GM12878 (cell line): ENCODE measurements around the gene KLRG1. TPM values are rescaled to one million over a fixed set of nuclear protein-coding genes. Genes with fewer than 3 reads are reported as not detected.

ENCODE experiments used
- ATAC-seq: fragments of 200-7000 bp; cut with Tn5 transposase; 3 replicates; pipeline ENCODE4 v1.9.1; 2020; ENCODE audit warnings: mild to moderate bottlenecking, moderate library complexity
- BruUV-seq: library from RNA; stranded (reverse); fragments of 400-500 nt; replicated peaks from 2 replicates; lab custom pipeline; 2021; lab: Mats Ljungman, UMichigan
- CTCF ChIA-PET: fragments of 300-600 bp; sonication (Branson Sonifier 250); formaldehyde crosslinking; extraction: SDS; loops from one replicate; lab custom pipeline; 2021; ENCODE audit warnings: inconsistent platforms; lab: Yijun Ruan, JAX
- POLR2A ChIA-PET: fragments of 350-600 bp; formaldehyde crosslinking; extraction: SDS; loops from one replicate; lab custom pipeline; 2021; ENCODE audit warnings: inconsistent platforms; lab: Charles Lee
- RAD21 ChIA-PET: fragments of 300-600 bp; sonication (Branson Sonifier 250); formaldehyde crosslinking; loops from one replicate; lab custom pipeline; 2023; ENCODE audit warnings: antibody characterized with exemption; ENCODE audit not compliant: unreplicated experiment; lab: Charles Lee
- SMC1A ChIA-PET: fragments of 300-600 bp; sonication (Branson Sonifier 250); formaldehyde crosslinking; loops from one replicate; lab custom pipeline; 2023; ENCODE audit not compliant: unreplicated experiment, uncharacterized antibody; lab: Charles Lee
- DNase-seq: peaks from one replicate; pipeline ENCODE4 v3.0.0-alpha.2; 2011; ENCODE audit warnings: low read depth, low spot score
- FAIRE-seq: peaks from 3 replicates; lab custom pipeline; 2011; peaks lifted over from hg19 to GRCh38; lab: Jason Lieb, UNC
- H2AFZ ChIP-seq: 2 replicates; pipeline ENCODE4 v1.6.0; 2011; ENCODE audit warnings: low read depth, low read length, control low read depth; ENCODE audit not compliant: control insufficient read depth
- H3K27ac ChIP-seq: 2 replicates; pipeline ENCODE4 v1.5.1; 2011; ENCODE audit warnings: control low read depth; ENCODE audit not compliant: control insufficient read depth, insufficient read depth
- H3K27me3 ChIP-seq, 2 experiments: replicated peaks in 1 of 2; 2 replicates each; pipeline versions ENCODE4 v1.6.0 to v1.6.1; 2011; ENCODE audit warnings: low read length in 1 of 2; ENCODE audit not compliant: control insufficient read depth in 2 of 2, insufficient read depth in 2 of 2
- H3K36me3 ChIP-seq, 2 experiments: 2 replicates each; pipeline ENCODE4 v1.5.1; 2011; ENCODE audit warnings: low read length in 1 of 2; ENCODE audit not compliant: control insufficient read depth in 2 of 2, insufficient read depth in 2 of 2
- H3K4me1 ChIP-seq: 2 replicates; pipeline ENCODE4 v1.6.1; 2011; ENCODE audit warnings: mild to moderate bottlenecking, low read length, moderate library complexity, mixed read lengths; ENCODE audit not compliant: control insufficient read depth, insufficient read depth
- H3K4me2 ChIP-seq: 2 replicates; pipeline ENCODE4 v1.6.0; 2011; ENCODE audit warnings: control low read depth; ENCODE audit not compliant: control insufficient read depth, insufficient read depth
- H3K4me3 ChIP-seq: fragments of 200-600 bp; sonication (generic); 2 replicates; pipeline ENCODE4 v1.5.1; 2016
- H3K79me2 ChIP-seq: 2 replicates; pipeline ENCODE4 v1.6.0; 2011; ENCODE audit warnings: low read length; ENCODE audit not compliant: control insufficient read depth, insufficient read depth
- H3K9ac ChIP-seq: 2 replicates; pipeline ENCODE4 v1.8.0; 2011; ENCODE audit warnings: low read length, control low read depth, mixed read lengths; ENCODE audit not compliant: control insufficient read depth, insufficient read depth
- H3K9me3 ChIP-seq: replicated peaks from 3 replicates; pipeline ENCODE4 v1.5.1; 2011; ENCODE audit warnings: mild to moderate bottlenecking, low read length; ENCODE audit not compliant: control insufficient read depth, insufficient read depth
- H4K20me1 ChIP-seq: 2 replicates; pipeline ENCODE4 v1.6.0; 2011; ENCODE audit not compliant: control insufficient read depth, insufficient read depth
- BCL11A ChIP-seq: IDR thresholded peaks from 2 replicates; pipeline ENCODE4 v1.6.1; 2011; ENCODE audit warnings: low read depth, low read length
- ELK1 ChIP-seq: IDR thresholded peaks from 2 replicates; pipeline ENCODE4 v1.6.1; 2012; ENCODE audit warnings: low read depth, low read length, improper control_type of control experiment
- GABPA ChIP-seq: IDR thresholded peaks from 2 replicates; pipeline ENCODE4 v1.6.1; 2014; ENCODE audit warnings: antibody characterized with exemption, low read depth, mild to moderate bottlenecking, inconsistent platforms
- HDAC2 ChIP-seq: fragments of 200-600 bp; sonication (generic); IDR thresholded peaks from 2 replicates; pipeline ENCODE4 v1.6.1; 2017
- HDGF ChIP-seq: fragments of 450-650 bp; IDR thresholded peaks from 2 replicates; pipeline ENCODE4 v1.6.1; 2016; ENCODE audit warnings: antibody characterized with exemption
- IRF3 ChIP-seq: fragments of 450-650 bp; IDR thresholded peaks from 2 replicates; pipeline ENCODE4 v1.6.1; 2014; ENCODE audit warnings: mild to moderate bottlenecking
- NFIC ChIP-seq: IDR thresholded peaks from 2 replicates; pipeline ENCODE4 v1.6.1; 2012; ENCODE audit warnings: low read depth, mild to moderate bottlenecking, inconsistent platforms, low read length, moderate library complexity
- PBX3 ChIP-seq: IDR thresholded peaks from 2 replicates; pipeline ENCODE4 v1.6.1; 2011; ENCODE audit warnings: mild to moderate bottlenecking, low read depth, low read length, moderate library complexity; ENCODE audit not compliant: insufficient replicate concordance
- POLR2A ChIP-seq: IDR thresholded peaks from 2 replicates; pipeline ENCODE4 v1.6.1; 2011; ENCODE audit warnings: low read depth, mild to moderate bottlenecking, low read length
- RAD51 ChIP-seq: fragments of 450-650 bp; IDR thresholded peaks from 2 replicates; pipeline ENCODE4 v1.6.1; 2016; ENCODE audit warnings: moderate library complexity, mild to moderate bottlenecking, inconsistent platforms
- RBBP5 ChIP-seq: fragments of 200-600 bp; sonication (generic); conservative IDR thresholded peaks from 2 replicates; pipeline ENCODE4 v1.6.1; 2016
- RELA ChIP-seq: fragments of 450-650 bp; IDR thresholded peaks from 2 replicates; pipeline ENCODE4 v1.8.0; 2014; ENCODE audit warnings: borderline replicate concordance; ENCODE audit not compliant: partially characterized antibody
- RFX5 ChIP-seq: IDR thresholded peaks from 2 replicates; pipeline ENCODE4 v1.6.1; 2011; ENCODE audit warnings: low read depth, low read length, improper control_type of control experiment
- RUNX3 ChIP-seq: IDR thresholded peaks from 2 replicates; pipeline ENCODE4 v1.6.1; 2012; ENCODE audit warnings: low read length, inconsistent platforms
- SKIL ChIP-seq: fragments of 450-650 bp; IDR thresholded peaks from 2 replicates; pipeline ENCODE4 v1.6.1; 2017; ENCODE audit warnings: mild to moderate bottlenecking, low read depth, inconsistent platforms; ENCODE audit not compliant: poor library complexity, severe bottlenecking
- SMC3 ChIP-seq: IDR thresholded peaks from 2 replicates; pipeline ENCODE4 v1.6.1; 2011; ENCODE audit warnings: low read length, improper control_type of control experiment, borderline replicate concordance
- TARDBP ChIP-seq: IDR thresholded peaks from 2 replicates; pipeline ENCODE4 v1.6.1; 2016; ENCODE audit warnings: borderline replicate concordance
- YY1 ChIP-seq: IDR thresholded peaks from 2 replicates; pipeline ENCODE4 v1.6.1; 2011; ENCODE audit warnings: low read depth, mild to moderate bottlenecking, low read length
- ZZZ3 ChIP-seq: IDR thresholded peaks from 2 replicates; pipeline ENCODE4 v1.6.1; 2011; ENCODE audit warnings: low read depth; ENCODE audit not compliant: control insufficient read depth, insufficient read length
- WGBS: methylation state at CpG from one replicate; pipeline ENCODE4 v1.1.6; 2016; ENCODE audit warnings: low lambda C conversion rate; ENCODE audit not compliant: insufficient replicate concordance, insufficient coverage; ENCODE audit errors: missing lambda C conversion rate; 5-methylcytosine and 5-hydroxymethylcytosine counted together
- in situ Hi-C: fragments of 300-500 bp; cut with MboI; formaldehyde crosslinking; loops from 9 replicates; pipeline ENCODE4 v1.14.3; 2018; ENCODE audit warnings: mixed read lengths
- intact Hi-C: fragments of 100-400 bp; cut with micrococcal nuclease; formaldehyde crosslinking; loops from one replicate; pipeline ENCODE4 v1.14.2; 2022; ENCODE audit not compliant: unreplicated experiment
- polyA plus RNA-seq, 11 experiments: library from polyadenylated mRNA; depleted of rRNA in 4 of 11; unstranded in 6 of 11; stranded (reverse) in 5 of 11; fragments of >200 nt; fragmentation: Nextera tagmentation in 4 of 11; fragmentation: Illumina TruSeq in 1 of 11; extraction: Ambion mirVana in 4 of 11; extraction: Trizol in 1 of 11; gene quantifications; 1 replicate in 1 of 11; 2 replicates in 10 of 11; pipeline versions ENCODE4 v1.2.1 to v1.2.3, GENCODE V29; 2011 to 2016; ENCODE audit warnings: inconsistent platforms in 2 of 11, missing spikeins in 2 of 11, low read depth in 1 of 11
- total RNA-seq, 4 experiments: library from RNA; depleted of rRNA in 3 of 4; stranded (reverse); fragments of >200 nt in 3 of 4; fragmentation: Illumina TruSeq in 1 of 4; extraction: Trizol in 1 of 4; gene quantifications; 2 replicates each; pipeline versions ENCODE4 v1.2.1 to v1.2.3, GENCODE V29; 2013 to 2021

The KLRG1 gene
- total and polyA plus RNA-seq, 10 of the 15 experiments (the other 5 are each of a cell fraction or from before 2014, with no cell fraction given) = 2.3 to 6.5 (median 3.9) TPM

- Histone ChIP-seq H3K9ac (no peak overlapping the region), H3K4me1 (no peaks in the 10 kb centered on the region), H3K27me3 (no peaks in the 10 kb centered on the region), H3K36me3 (no peaks in the 10 kb centered on the region), H2AFZ (no peak overlapping the region), H3K4me3 (no peak overlapping the region), H3K4me2 (no peak overlapping the region), H4K20me1 (no peaks in the 10 kb centered on the region), H3K27ac (no peak overlapping the region), H3K9me3 (no peaks in the 10 kb centered on the region; the same call in 2 of the 3 replicates), H3K79me2 (no peaks in the 10 kb centered on the region)
- CTCF ChIA-PET = interaction anchor here (1.0 to 3.4 kb wide), 8 partner anchors 10 to 493 kb away, joined by 3 to 30 read pairs (median 7); partner anchors contain the start of genes M6PR and PHC1
- RAD21 ChIA-PET = interaction anchor here (1.0 to 3.9 kb wide), 3 partner anchors 12 to 493 kb away, joined by 3 to 23 read pairs (median 4); partner anchors contain the start of gene M6PR
- POLR2A ChIA-PET = interaction anchor here (2.0 kb wide), 1 partner anchor 87 kb away, joined by 4 read pairs; the partner anchor contains the start of gene M6PR
- SMC1A ChIA-PET = interaction anchor here (1.2 to 3.1 kb wide), 5 partner anchors 12 to 147 kb away, joined by 4 to 36 read pairs (median 7); partner anchors contain the start of genes M6PR and PHC1
- no peak for TF ChIP-seq YY1
- no peak for TF ChIP-seq SKIL
- TF ChIP-seq HDGF = no peak
- TF ChIP-seq POLR2A = no peak
- TF ChIP-seq IRF3 = no peak
- no peak for TF ChIP-seq GABPA
- TF ChIP-seq BCL11A = no peak
- TF ChIP-seq PBX3 = no peak
- no peak for TF ChIP-seq RBBP5
- no peak for TF ChIP-seq ZZZ3
- TF ChIP-seq RUNX3 = no peak
- TF ChIP-seq RAD51 = no peak
- TF ChIP-seq RFX5 = no peak
- TF ChIP-seq SMC3 = no peak
- no peak for TF ChIP-seq HDAC2
- no peak for TF ChIP-seq NFIC
- TF ChIP-seq TARDBP = no peak
- no peak for TF ChIP-seq RELA
- no peak for TF ChIP-seq ELK1
- BruUV-seq = no TSS peak
- FAIRE-seq (no peak), DNase-seq (no peak), ATAC-seq (no peak)
- in situ Hi-C loops = no loop called here
- intact Hi-C loops = loop anchor here (5.0 kb wide), 1 partner anchor 375 kb away; the partner anchor contains the start of gene MFAP5
- WGBS = 71% methylated on average over 3 of the region's 3 CpGs
Observed at GRCh38 chr12:9037431-9037830, 48.1 kb downstream of the KLRG1 start.
